CD4-positive, alpha-beta T cell (primary cell): ENCODE results near the gene SKOR1. TPM values are rescaled to one million over a fixed set of nuclear protein-coding genes. Genes with fewer than 3 reads are reported as not detected.

Experiments
- ATAC-seq: fragments of 200-7000 bp; cut with Tn5 transposase; one replicate; pipeline ENCODE4 v1.10.0; 2022; ENCODE audit warnings: mild to moderate bottlenecking; ENCODE audit not compliant: poor library complexity
- CTCF ChIA-PET: fragments of 350-600 bp; sonication (Branson Sonifier 250); formaldehyde crosslinking; loops from one replicate; lab custom pipeline; 2021; ENCODE audit warnings: antibody characterized with exemption, inconsistent platforms; lab: Charles Lee
- POLR2A ChIA-PET: fragments of 350-600 bp; sonication (Branson Sonifier 250); formaldehyde crosslinking; loops from one replicate; lab custom pipeline; 2021; ENCODE audit warnings: antibody characterized with exemption, inconsistent platforms; lab: Charles Lee
- DNase-seq, 14 experiments: peaks; one replicate each; pipeline ENCODE4 v3.0.0-alpha.2; 2013 to 2020; ENCODE audit warnings: mixed read lengths in 2 of 14
- H3K27ac ChIP-seq, 2 donors: one replicate each; pipeline versions ENCODE4 v1.5.1 to v1.7.0; 2013; ENCODE audit warnings: low read length in 2 of 2, low read depth in 1 of 2, mild to moderate bottlenecking in 1 of 2
- H3K27me3 ChIP-seq, 2 experiments: 1 replicate in 1 of 2; 2 replicates in 1 of 2; pipeline versions ENCODE4 v1.6.1 to v1.7.0; 2013; ENCODE audit warnings: low read length in 2 of 2, control low read depth in 1 of 2, mild to moderate bottlenecking in 1 of 2, moderate library complexity in 1 of 2; ENCODE audit not compliant: insufficient read depth in 2 of 2, control insufficient read depth in 1 of 2
- H3K36me3 ChIP-seq: one replicate; pipeline ENCODE4 v1.6.1; 2013; ENCODE audit warnings: low read length, control low read depth; ENCODE audit not compliant: insufficient read depth
- H3K4me1 ChIP-seq: one replicate; pipeline ENCODE4 v1.6.1; 2013; ENCODE audit warnings: low read length, control low read depth; ENCODE audit not compliant: insufficient read depth
- H3K4me3 ChIP-seq: one replicate; pipeline ENCODE4 v1.5.1; 2013; ENCODE audit warnings: mild to moderate bottlenecking, low read length, moderate library complexity
- H3K9me3 ChIP-seq, 2 experiments: 1 replicate in 1 of 2; 2 replicates in 1 of 2; pipeline versions ENCODE4 v1.6.1 to v1.7.0; 2013; ENCODE audit warnings: low read length in 2 of 2, mild to moderate bottlenecking in 2 of 2, control low read depth in 1 of 2, moderate library complexity in 1 of 2; ENCODE audit not compliant: control insufficient read depth in 1 of 2, insufficient read depth in 1 of 2
- H3K27ac Mint-ChIP-seq: one replicate; pipeline ENCODE4 v1.8.0; 2020; ENCODE audit warnings: mixed read lengths
- H3K27me3 Mint-ChIP-seq: one replicate; pipeline ENCODE4 v1.8.0; 2021; ENCODE audit warnings: mixed read lengths
- H3K36me3 Mint-ChIP-seq: one replicate; pipeline ENCODE4 v1.8.0; 2021; ENCODE audit warnings: low read depth, mixed read lengths
- H3K4me1 Mint-ChIP-seq: one replicate; pipeline ENCODE4 v1.8.0; 2021; ENCODE audit warnings: low read depth, mixed read lengths
- H3K4me3 Mint-ChIP-seq: one replicate; pipeline ENCODE4 v1.8.0; 2020; ENCODE audit warnings: mild to moderate bottlenecking, mixed read lengths
- H3K9me3 Mint-ChIP-seq: one replicate; pipeline ENCODE4 v1.8.0; 2020; ENCODE audit warnings: mixed read lengths
- intact Hi-C, 2 experiments: fragments of 100-400 bp; cut with DNase I in 1 of 2; cut with micrococcal nuclease in 1 of 2; formaldehyde crosslinking; loops; one replicate each; pipeline versions ENCODE4 v1.15.1 to v1.9.0; 2023 to 2025; cut with DNase I, micrococcal nuclease
- total RNA-seq, 174 experiments: library from RNA in 2 of 174; stranded (reverse) in 2 of 174; gene quantifications; one replicate each; pipeline ENCODE4 v1.2.3 and lab custom pipeline; 2021 to 2026
- TF ChIP-seq, protein P1 (sequence below): fragments of 200-600 bp; IDR thresholded peaks from one replicate; pipeline ENCODE4 v1.8.0; 2022; ENCODE audit warnings: antibody characterized with exemption, mild to moderate bottlenecking

SKOR1 gene
- total RNA-seq, 2 experiments from 2014 or later, result 1.8 to 2.2 TPM

DNA sequence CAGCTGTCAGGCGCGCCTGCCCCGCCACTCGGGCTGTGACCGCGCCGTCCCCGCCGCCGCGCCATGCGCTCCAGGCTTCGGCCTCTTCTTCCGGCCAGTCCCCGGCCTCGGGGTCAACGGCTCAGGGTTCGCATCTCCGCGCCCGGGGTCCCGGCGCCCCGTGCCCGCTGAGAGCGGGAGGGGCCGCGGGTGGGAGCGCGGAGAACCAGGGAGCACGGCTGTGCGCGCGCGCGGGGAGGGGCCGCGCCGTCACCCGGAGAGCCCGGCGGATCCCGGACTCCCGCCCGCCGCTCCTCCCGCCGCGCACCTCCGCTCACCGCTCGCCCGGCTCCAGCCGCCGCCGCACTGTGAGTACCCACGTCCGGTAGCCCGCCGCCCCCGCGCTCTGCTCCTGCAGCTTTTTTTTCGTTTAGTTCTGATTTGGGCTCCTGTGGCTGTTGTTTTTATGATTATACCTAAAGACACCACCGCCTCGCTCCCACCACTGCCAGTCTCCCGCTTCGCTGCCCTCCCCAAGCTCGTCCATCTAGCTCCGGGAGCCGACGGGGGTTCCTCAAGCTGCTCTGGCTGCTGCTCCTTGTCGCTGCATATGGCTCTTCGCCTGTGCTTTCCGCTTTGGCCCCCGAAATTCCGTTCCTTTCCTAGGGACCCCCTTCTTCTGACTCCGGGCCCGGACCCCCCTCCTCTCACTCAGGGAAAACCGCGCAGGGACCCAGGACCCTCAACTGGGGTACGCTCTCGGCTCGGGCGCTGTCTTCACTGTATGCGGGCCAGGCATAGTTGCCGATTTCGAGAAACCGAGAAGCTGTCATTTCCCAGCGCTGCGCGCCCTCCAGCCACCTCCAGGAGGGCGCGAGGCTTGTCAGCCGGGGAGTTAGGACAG lies 1.8 kb upstream of the SKOR1 start:
- DNase-seq (peak in 1 of 14 experiments; percentile 14), ATAC-seq (no peak)
- Histone ChIP-seq H3K27me3 (peaks cover 74 to 84% of the 10 kb centered on the region in 2 experiments), H3K9me3 (peaks cover 0 to 65% of the 10 kb centered on the region in 2 experiments), H3K4me1 (peaks cover 76% of the 10 kb centered on the region), H3K27ac (no peak overlapping the region), H3K4me3 (no peak overlapping the region), H3K36me3 (no peaks in the 10 kb centered on the region)
- TF ChIP-seq, protein P1, sequence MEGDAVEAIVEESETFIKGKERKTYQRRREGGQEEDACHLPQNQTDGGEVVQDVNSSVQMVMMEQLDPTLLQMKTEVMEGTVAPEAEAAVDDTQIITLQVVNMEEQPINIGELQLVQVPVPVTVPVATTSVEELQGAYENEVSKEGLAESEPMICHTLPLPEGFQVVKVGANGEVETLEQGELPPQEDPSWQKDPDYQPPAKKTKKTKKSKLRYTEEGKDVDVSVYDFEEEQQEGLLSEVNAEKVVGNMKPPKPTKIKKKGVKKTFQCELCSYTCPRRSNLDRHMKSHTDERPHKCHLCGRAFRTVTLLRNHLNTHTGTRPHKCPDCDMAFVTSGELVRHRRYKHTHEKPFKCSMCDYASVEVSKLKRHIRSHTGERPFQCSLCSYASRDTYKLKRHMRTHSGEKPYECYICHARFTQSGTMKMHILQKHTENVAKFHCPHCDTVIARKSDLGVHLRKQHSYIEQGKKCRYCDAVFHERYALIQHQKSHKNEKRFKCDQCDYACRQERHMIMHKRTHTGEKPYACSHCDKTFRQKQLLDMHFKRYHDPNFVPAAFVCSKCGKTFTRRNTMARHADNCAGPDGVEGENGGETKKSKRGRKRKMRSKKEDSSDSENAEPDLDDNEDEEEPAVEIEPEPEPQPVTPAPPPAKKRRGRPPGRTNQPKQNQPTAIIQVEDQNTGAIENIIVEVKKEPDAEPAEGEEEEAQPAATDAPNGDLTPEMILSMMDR, result no peak
- H3K4me1 Mint-ChIP-seq, result peaks cover 62% of the 10 kb centered on the region
- POLR2A ChIA-PET, result interaction anchor here (1.2 to 1.9 kb wide), 3 partner anchors 12 to 40 kb away, joined by 4 to 9 read pairs (median 4); no protein-coding TSS in a partner anchor
- peak overlapping the region; percentile 86 for H3K4me3 Mint-ChIP-seq
- H3K36me3 Mint-ChIP-seq, result no peaks in the 10 kb centered on the region
- no peaks in the 10 kb centered on the region for H3K9me3 Mint-ChIP-seq
- no peak overlapping the region for H3K27ac Mint-ChIP-seq
- peaks cover 80% of the 10 kb centered on the region for H3K27me3 Mint-ChIP-seq
- CTCF ChIA-PET, result interaction anchor here (0.8 to 1.3 kb wide), 2 partner anchors 9 to 13 kb away, joined by 3 to 4 read pairs; no protein-coding TSS in a partner anchor
- intact Hi-C loops, result no loop called here

DNA sequence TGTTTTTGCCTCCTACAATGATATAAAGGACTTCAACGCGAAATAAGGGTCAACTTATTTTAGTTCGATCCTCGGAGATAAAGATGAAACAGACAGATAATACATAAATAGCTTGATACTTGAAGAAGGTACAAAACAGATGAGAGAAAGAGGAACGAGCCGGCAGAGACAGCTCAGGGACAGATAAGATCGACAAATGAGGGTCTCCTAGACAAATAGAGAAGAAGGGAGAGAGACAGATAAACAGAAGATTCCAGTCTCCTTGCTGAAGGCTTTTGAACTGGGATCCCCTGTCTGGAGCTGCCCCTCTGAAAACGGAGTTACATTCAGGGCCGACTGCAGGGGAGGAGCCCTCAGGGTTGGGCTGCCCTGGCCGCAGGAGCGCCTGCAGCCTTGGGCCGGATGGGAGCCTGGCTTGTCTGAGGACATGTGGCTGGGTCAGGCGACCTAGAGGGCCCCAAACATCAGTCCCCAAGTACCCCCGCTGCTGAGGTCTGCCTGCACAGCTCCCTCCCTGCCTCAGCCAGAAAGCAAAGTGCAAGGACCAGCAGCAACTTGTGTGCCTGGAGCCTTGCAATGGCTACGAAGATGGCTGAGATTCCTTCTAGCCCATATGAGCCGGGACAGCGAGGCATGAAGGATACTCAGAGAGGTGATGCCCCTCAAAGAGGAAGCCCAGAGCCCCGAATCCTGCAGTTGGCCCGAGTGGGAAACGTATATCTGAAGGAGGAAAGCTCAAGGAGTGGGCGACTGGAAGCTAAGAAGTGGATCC lies 926 bp upstream of the SKOR1 start:
- Histone ChIP-seq H3K4me3 (no peak overlapping the region), H3K4me1 (peaks cover 84% of the 10 kb centered on the region), H3K27me3 (peaks cover 76 to 86% of the 10 kb centered on the region in 2 experiments), H3K36me3 (no peaks in the 10 kb centered on the region), H3K9me3 (peaks cover 0 to 71% of the 10 kb centered on the region in 2 experiments), H3K27ac (no peak overlapping the region)
- H3K27me3 Mint-ChIP-seq, result peaks cover 83% of the 10 kb centered on the region
- ATAC-seq, result no peak
- CTCF ChIA-PET, result interaction anchor here (0.8 to 1.3 kb wide), 2 partner anchors 8 to 12 kb away, joined by 3 to 4 read pairs; no protein-coding TSS in a partner anchor
- DNase-seq, result peak in 2 of 14 experiments; percentile 6 to 25
- no peaks in the 10 kb centered on the region for H3K9me3 Mint-ChIP-seq
- peaks cover 68% of the 10 kb centered on the region for H3K4me1 Mint-ChIP-seq
- no peaks in the 10 kb centered on the region for H3K36me3 Mint-ChIP-seq
- intact Hi-C loops, result no loop called here
- TF ChIP-seq, protein P1, result no peak
- no peak overlapping the region for H3K27ac Mint-ChIP-seq
- H3K4me3 Mint-ChIP-seq, result peak overlapping the region; percentile 86
- POLR2A ChIA-PET, result interaction anchor here (1.2 to 1.9 kb wide), 3 partner anchors 11 to 40 kb away, joined by 4 to 9 read pairs (median 4); no protein-coding TSS in a partner anchor
